Measurements from ENCODE around the gene CNEP1R1.

CNEP1R1 gene

DNA sequence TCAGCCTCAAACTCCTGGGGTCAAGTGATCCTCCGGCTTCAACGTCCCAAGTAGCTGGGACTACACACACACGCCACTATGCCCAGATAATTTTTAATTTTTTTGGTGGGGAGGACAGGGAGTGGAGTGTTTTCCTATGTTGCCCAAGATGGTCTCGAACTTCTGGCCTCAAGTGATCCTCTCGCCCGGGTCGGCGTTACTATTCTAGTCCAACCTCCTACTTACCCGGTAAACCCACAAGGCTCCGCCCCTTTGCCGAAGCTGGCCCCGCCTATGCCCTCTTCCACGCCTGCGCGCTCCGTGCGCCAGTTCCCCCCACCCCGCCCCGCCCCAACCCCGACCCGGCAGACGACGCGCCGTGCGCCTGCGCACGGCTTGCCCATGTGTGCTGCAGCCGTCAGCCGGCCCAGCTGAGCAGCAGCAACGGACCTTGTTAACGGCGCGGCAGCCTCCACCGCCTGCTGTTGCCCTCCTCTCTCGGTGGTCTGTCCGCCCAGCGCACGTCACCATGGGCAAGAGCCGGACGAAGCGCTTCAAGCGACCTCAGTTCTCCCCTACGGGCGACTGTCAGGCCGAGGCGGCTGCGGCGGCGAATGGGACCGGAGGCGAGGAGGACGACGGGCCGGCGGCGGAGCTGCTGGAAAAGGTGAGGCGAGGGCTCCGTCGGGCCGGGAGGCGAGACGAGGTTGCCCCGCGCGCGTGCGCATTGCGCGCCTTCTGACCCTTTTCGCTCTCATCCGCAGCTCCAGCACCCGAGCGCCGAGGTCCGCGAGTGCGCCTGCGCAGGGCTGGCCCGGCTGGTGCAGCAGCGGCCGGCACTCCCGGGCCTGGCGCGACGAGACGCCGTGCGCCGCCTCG, 40.8 kb downstream of the CNEP1R1 start, which contains the start of gene HEATR3:
Gene HEATR3, plus strand, starts transcription at position 347 of the 858 bp plus-strand sequence. Its CDS starts 162 bp downstream, at position 509.
- DNase-seq: peak; percentile 89

DNA sequence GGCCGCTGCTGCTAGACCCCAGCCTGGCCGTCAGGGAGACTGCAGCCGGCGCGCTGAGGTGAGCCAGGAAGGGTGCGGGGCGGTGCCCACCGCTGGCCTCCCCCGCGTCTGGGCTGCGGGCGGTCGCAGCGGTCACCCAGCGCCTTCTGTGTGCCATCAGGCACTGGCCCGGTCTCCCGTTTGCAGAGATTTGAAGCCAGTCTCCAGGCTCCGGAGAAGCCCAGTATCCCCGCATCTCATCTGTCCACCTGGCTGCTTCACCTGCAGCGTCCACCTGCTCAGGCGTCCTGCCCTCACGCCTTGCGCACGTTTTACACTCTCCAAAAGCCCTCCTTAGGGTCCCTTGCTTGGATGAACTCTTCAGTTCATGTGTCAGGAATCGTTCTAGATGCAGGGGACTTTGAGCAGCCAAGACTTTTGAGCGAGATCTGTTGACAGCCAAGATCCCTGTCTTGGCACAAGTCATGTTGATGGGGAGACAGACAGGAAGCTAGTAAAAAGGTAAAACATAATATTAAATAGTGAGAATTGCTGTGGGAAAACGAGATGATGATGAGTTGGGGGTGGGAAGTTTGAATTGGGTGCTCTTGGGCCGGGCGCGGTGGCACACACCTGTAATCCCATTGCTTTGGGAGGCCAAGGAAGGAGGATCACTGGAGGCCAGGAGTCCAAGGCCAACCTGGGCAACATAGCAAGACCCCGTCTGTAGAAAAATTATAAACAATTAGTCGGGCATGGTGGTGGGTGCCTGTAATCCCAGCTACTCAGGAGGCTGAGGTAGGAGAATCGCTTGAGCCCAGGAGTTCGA, 41.7 kb downstream of the CNEP1R1 start:
- DNase-seq: no peak

DNA sequence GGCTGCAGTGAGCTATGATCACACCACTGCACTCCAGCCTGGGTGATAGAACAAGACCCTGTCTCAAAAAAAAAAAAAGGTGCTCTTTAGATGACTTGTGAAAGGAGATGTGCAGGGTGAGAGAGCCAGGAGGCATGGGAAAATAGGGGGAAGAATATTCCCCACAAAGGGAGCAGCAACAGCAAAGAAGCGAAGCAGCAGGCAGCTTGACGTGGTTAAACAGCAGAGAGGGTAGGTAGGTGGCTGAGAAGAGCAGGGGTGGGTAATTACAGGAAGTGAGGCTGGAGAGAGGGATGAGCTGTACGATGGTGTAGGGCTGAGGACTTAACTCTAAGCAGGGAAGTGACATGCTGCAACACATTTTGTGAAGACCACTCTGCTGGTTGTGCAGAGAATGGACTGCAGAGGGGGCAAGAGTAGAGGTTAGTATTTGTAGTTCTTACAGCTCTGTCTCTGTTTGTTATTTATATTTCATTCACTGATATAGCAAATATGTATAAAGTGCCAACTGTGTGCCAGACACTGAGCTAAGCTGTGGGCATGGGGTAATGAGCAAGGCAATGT, 42.3 kb downstream of the CNEP1R1 start:
- peak; percentile 2 for DNase-seq

DNA sequence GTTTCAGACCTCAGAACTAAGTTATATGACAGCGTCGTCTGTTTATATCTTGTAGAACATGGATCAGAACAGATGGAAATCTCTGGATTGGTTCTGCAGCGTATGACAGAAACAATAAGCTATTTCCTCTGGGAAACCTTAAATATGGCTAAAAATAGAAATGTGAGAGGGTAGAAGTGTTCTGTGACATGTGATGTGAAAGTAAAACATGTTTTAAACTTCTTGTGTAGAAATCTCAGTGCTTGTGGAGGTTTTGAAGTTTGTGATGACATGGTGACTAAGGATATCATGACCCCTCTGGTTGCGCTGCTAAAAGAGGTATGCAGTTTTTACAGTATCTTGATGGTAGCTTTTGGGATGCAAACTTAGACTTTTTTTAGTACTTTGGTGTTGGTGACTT, 43.5 kb downstream of the CNEP1R1 start:
- DNase-seq: no peak

DNA sequence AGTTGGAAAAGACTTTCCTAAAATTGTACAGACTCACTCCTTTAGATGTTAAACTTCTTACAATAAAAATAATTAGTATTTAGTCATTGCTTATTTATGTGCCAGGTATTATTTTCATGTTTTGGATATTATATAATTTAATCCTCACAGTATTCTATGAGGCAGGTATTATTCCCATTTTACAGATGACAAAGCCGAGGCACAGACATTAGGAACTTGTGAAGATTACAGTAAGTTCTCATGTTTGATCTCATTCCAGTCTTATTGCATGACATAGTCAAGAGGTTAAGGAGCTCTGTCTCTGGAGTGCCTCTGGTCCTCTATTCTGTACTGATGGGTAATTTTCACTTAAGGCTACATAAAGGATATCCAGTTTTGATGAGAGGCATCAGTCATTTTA, 44.0 kb downstream of the CNEP1R1 start:
- DNase-seq: no peak

DNA sequence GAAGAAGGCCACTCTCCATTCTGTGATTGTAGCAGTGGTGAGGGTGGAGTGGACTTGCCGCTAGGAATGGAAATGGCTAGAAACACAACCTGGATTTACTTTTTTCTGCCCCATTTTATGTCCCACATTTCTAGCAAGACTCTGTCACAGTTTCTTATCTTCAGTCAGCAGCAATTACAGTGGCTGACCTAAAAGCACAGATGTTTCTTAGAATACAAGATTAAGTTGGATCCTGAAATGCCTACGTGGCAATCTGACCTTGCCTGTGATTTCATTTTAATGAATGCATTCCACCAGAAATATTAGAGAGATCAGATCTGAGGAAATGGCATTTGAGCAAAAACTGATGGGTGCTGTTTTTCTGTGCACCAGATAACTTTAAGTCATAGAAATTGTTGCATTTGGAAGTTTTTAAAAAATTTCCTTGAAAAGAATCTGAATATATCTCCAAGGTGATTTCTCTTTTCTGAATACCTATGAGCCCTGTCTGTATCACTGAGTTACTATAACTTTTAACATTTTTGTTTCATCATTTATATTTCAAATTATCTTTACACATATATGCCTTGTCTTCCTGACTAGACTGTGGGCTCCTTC, 46.1 kb downstream of the CNEP1R1 start:
- no peak for DNase-seq

DNA sequence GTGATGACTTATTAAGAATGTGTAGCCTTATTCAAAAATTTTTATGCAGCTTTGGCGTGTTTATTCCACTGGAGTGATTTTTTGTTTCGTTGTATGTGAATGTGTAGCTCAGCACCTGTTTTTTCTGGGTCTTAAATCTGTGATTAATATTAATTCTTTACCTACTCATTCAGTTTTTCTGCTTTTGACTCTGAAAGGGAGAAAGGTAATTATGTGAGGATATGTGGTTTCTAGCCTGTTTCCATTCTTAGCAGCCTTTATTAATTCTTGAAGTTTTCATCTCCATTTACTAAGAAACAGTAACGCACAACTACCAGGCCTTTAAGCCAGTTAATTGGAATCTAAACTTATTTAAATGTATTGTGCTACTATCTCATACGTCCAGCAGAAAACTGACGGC, 47.7 kb downstream of the CNEP1R1 start:
- no peak for DNase-seq

DNA sequence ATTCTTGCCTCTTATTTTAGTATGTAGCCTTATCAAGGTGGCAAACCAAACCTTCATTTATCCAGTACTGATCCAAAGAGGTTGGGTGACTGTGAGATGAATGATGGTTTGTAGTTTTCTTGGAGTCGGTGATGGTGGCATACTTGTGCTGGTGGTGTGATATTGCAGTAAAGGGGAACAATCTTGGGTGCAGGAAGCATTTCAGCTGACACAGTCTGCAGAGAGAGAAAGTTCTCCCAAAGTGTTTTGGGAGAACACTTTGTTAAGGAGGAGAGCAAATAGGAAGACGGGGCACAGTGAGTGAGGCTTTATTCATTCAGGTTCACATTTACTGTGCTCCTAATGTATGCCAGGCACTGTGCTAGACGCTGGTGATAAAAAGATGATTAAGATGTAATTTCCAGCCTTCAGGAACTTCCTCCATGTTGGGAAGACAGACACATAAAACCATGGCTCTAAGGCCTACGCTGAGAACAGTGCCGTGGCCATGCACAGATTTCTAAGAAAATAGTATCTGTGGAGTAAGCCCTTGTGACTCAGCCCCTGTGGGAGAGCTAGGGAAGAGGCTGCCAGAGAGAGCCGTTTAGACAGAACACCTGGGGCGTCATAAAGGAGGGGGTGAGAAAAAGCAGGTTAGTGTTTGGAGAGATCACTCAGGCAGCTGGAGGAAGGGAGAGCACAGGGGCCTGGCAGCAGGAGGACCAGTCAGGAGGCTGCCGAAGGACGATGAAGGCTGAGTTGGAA, 54.5 kb downstream of the CNEP1R1 start:
- no peak for DNase-seq

DNA sequence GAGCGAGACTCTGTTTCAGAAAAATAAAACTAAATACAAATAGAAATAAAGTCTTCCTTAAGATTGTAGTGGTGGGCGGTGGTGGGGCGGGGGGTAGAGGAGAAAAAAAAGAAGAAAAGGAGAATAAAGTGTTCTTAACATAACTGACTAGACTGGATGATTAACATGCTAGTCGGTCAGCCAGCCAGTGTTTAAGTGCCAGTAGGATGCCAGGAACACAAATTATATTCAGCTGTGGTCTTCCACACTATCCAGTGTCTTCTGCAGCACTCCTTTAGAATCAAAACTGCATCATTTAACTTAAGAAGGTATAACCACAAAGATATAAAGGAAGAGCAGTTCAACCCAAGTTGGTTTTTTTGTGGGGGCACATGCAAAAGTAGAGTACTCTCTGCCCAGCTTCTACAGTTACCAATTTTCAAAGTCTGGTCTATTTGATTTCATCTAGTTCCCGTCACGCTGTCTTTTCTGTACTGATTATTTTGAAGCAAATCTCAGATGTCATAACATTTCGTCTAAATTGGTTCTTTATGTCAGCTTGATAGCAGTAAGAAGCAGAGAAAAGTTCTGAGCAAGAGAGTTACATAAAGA, 56.5 kb downstream of the CNEP1R1 start:
- no peak for DNase-seq

DNA sequence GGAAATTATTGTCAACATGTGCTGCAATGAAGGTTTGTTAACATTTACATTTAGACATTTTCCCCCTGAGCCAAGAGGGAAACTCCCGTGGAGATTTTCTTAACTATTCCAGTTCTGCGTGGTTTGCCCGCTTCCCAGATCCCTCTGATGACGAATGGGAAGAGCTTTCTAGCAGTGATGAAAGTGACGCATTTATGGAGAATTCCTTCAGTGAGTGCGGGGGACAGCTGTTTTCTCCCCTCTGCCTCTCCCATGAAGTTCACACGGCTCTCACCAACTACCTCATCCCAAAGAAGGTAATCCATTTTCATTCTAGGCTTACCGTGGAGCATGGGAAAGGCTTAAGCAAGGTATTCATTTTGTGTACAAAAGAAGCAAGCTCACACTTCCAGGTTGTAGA, 59.0 kb downstream of the CNEP1R1 start:
- DNase-seq: no peak

DNA sequence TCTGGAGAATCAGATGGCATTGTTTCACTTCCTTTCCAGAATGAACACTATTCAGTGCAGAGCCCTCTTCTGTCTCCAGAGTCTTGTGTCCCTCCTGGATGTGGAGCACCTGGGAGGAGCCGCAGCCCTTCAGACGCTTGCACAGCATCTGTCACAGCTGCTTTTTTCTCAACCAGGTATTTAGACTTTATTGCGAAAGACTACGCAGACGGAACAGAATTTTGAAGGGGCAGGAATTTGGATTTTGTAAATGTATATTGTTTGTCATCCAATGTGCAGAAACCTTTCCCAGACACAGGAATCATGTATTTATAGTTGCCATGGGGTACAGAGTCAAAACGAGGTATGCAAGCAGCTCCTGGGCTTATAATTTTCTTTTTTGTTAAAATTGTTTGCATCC, 61.2 kb downstream of the CNEP1R1 start:
- DNase-seq: no peak
